Measurements from ENCODE around the gene EIF4B.

- TF ChIP-seq POLR2A (IDR thresholded peaks at IDR 0.05; ENCODE audit: low read depth, low read length) = no peak
- TF ChIP-seq TAF1 (IDR thresholded peaks at IDR 0.05; ENCODE audit: borderline replicate concordance, low read depth, low read length) = no peak
Observed at GRCh38 chr12:53014709-53015108, 8.5 kb downstream of the EIF4B start.

Data from GM12892 (cell line).